Stimulated activated CD4-positive, alpha-beta T cell treated with anti-CD3 and anti-CD28 coated beads, Interleukin-12 subunit alpha, Interleukin-12 subunit beta, amount 100 ng/mL, for 48 hours (primary cell): ENCODE data around the gene LRRK1.

ENCODE experiments used
- DNase-seq, 3 donors: peaks; one replicate each; pipeline ENCODE4 v3.0.0-alpha.2; 2020; ENCODE audit warnings: low read depth in 2 of 3, low spot score in 1 of 3

The LRRK1 gene

DNA sequence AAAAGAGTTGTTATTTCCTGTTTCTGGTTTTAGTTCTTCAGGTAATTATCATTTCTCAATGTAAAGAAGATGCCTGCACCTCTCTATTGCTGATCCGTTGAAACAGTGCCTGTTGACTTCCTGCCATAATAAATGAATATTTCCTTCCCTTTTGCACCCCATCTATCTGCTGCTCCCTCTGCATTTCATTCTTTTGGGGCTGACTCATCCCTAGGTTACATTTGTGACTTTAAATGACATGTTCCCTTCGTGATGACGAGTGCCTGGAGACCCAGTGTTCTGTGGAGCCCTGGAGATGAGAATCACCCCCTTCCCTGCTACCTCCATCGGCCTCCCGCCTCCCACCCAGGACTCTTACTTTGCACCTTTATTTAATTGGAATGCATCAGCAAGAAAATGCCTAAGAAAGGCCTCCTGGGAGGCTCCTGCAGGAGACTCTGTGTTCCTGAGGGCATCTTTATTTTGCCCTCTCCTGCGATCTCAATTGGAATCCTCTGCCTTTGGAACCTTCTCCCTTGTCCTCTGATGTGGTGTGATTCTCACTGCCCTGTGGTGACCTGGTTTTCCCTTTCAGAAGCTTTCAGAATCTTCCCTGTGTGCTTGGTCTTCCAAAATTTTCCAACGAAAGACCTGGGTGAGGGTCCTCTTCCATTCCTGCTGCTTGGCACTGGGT, 13.7 kb downstream of the LRRK1 start:
- DNase-seq, result no peak

DNA sequence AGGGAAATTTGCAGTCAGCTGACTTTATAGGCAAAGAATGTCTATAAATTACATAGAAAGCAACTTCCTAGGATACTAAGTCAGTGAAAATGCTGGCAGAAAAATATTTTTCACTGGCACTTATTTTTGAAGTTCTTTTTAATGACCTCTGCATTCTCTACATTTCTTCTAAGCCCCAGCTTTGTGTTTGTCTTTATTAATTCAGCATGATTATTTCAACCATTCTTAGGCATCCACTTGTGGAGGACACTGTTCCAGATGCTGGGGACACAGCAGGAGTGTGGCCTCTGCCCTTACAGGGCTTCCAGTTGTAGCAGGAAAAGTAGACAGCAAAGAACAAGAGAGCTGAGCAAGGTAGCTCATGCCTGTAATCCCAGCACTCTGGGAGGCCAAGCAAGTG, 15.0 kb downstream of the LRRK1 start:
- no peak for DNase-seq

- no peak for DNase-seq
Measured at GRCh38 chr15:100934726-100935125, 15.6 kb downstream of the LRRK1 start.

DNA sequence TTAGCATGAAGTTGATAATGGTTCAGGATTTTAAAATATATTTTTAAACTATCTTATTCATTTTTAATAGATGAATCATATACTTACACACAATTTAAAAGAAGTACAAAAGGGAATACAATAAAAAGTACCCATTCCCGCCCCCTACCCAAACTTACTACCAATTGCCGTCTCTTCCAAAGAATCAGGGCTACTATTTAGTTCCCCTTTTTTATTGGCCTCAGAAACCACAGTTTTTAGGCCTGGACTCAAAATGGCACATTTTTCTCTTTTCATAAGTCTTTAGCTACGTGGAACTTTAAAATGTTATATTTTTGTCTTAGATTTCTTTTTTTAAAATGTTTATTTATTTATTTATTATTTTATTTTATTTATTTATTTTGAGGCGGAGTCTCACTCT, 18.0 kb downstream of the LRRK1 start:
- no peak for DNase-seq

DNA sequence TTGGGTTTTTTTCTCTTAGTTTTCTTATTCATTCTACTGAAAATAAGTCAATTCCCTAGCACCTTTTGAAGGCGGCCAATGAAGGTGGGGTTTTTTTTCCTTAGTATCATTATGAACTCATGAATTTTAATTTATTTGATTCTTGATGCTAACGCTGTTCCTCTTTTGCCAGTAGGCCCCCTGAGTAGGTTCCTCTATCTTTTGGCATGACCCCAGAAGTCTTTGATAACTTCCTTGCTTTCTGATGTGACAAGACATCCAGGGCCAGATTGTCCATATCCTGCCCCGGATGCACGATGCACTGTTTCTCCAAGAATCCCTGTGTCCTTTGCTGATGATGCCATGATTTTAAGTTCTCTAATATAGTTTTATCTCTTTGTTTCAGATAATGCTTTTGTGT, 20.6 kb downstream of the LRRK1 start:
- no peak for DNase-seq

- DNase-seq, result no peak
Measured at GRCh38 chr15:100940767-100941379, 21.7 kb downstream of the LRRK1 start.

- no peak for DNase-seq
Measured at GRCh38 chr15:100941536-100941935, 22.4 kb downstream of the LRRK1 start.

DNA sequence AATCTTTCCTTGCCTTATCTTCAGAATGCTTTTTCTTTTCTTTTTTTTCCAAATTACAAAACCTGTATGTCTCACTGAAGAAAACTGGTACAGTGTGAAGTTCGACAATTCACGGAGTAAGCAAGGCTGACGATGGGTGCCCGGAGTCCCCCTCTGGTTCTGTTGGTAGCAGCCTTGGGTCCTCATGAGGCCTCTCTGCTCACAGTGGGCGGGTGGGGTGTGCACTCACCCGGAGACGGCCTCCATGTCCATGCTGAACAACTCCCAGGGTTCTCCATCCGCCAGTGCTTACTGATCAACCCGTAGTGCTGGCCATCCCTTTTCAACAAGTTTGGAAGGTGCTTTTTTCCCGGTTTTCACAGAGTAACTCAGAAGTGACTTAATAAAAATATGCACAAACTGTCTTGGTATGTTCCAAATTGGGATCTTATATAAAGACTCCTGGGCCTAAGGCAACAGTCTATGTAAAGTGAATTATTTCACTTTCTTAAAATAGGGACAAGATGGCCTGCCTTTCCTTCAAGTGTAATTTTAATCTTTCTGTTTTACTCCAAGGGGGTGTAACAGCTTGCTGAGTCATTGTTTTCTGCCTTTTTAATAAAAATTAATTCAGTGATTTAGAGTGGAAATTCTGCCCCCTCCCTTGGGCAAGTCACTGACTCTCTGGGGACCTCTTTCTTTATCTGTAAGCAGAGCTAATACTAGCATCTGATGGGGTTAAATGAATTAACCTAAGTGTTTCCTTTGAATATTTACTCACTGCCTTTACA, 23.7 kb downstream of the LRRK1 start:
- DNase-seq, result no peak

- no peak for DNase-seq
Measured at GRCh38 chr15:100944244-100944895, 25.2 kb downstream of the LRRK1 start.

DNA sequence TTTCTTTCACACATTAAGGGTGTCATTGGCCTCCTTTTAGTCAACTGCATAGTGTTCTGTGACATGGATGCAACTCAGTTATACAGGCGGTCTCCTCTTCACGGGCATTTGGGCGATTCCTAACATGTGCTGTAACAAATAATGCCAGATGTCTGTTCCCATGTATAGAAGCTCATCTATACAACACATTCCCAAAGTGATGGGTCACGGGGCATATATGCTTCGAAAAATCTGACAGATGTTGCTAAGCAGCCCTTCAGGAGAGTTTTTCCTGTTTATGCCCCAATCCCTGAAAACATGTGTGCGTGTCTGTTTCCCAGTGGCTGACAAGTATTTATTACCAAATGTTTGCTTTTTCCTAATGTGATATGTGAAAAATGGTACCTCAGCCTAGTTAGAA, 25.8 kb downstream of the LRRK1 start:
- DNase-seq, result no peak

- DNase-seq, result no peak
Measured at GRCh38 chr15:100947760-100948429, 28.7 kb downstream of the LRRK1 start.

DNA sequence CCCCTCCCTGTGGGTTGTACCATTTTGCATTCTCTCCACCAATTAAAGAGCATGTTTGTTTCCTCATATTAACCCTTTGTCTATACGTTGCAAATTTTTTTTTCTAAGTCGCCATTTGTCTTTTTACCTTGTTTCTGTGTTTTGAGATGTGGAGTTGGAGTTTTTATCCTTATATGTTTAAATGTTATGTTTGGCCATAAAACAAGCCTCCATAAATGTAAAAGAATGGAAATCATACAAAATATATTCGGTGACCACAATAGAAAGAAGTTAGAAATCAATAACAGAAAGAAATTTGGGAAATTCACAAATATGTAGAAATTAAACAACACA, 29.2 kb downstream of the LRRK1 start:
- no peak for DNase-seq

DNA sequence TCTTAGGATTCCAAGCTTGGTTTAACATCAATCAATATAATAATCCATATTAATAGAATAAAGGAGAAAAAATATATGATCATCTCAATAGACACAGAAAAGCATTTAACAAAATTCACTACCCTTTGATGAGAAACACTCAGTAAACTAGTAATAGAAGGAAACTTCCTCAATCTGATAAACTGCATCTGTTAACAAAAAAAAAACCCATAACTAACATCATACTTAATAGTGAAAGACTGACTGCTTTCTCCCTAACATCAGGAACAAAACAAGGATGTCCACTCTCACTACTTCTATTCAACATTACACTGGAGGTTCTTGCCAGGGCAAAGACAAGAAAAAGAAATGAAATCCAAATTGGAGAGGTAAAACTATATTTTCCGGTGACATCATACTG, 30.5 kb downstream of the LRRK1 start:
- no peak for DNase-seq

DNA sequence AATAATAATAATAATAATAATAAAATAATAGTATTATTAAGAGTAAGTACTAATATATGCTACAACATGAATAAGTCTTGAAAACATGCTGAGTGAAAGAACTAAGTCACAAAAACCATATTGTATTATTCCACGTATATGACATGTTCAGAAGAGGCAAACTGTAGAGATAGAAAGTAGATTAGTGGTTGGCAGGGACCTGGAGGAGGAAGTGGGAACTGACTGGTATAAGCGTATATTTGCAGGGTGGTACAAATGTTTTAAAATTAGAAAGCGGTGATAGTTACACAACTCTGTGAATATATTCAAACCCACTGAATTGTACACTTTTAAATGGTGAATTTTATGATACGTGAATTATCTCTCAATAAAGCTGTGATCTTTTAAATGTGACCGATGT, 32.8 kb downstream of the LRRK1 start:
- DNase-seq, result no peak

- no peak for DNase-seq
Measured at GRCh38 chr15:100952566-100952965, 33.4 kb downstream of the LRRK1 start.

DNA sequence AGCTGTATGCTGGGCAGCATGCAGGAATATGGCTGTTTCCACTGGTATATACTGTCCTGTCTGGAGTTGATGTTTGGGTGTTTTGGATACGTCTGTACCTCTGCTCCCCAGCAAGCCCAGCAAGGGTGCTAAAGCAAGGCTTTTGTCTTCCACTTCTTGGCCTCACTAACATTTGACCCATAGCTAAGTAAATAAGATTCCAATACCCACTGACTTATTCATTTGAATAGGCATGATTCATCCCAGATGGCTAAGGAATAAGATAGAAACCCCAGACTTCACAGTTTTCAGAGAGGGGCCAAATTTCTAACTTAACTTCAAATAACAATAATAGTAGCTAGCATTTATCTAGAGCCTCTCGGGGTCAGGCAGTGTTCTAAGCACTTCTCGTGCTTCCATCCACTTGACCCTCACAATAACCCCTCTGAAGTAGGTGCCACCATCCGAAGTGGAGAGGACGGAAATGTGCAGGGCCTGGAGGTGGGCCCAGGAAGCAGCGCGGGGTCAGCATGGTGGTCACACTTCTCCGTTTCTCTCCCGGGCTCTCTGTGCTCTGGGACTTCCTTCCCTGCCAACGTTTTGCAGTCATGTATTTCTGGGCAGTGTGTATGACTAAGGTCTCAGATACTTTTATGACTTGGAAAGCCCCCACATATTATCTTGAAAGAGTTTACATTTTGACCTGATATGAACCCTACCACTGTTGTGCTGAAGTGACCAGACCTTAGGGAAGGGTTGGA, 39.3 kb downstream of the LRRK1 start:
- no peak for DNase-seq

DNA sequence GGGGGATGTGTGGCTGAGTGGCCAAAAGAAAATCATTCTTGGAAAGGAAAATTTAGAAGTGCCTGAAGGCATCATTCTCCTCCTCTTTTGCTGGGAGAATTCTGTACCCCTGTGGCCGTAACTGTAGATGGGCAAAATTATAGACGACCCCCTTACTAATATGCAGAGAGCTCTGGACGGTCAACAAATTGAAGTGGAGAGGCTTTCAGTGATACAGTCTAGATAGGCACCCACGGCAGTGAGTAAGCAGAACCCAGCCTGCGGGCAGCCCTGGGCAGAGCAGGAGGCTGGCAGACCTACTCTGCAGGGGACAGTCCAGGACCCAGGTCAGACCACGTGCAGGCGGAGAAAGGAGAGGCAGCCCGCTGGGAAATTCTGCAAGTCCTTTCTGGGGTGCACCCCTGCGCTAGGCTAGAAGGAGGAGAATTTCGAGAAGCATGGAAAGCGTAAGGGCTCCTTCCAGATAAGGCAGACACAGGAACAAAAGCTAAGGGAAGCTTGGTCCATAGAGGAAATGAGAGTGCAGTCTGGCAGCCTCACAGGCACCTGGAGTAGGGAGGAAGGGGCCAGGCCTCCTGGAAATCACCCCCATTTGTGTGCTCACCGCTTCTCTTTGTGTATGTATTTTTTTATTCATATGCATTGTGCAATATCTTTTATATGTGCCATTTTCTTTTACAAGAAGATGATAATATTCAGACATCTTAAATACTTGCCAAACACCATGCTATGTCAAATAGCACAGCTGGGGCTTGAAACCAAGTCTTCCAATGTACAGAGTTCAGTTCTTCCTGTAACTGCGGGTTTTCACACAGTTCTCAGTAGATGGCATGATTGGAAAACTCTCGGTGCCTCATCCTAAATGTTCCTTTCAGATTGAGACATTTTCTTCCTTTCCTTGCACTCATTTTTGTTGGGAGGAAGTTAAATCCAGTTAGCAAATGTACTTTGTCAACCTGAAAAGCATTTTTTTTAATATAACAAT, 40.2 kb downstream of the LRRK1 start:
- DNase-seq, result no peak

GRCh38 chr15:100966997-100967396, 47.8 kb downstream of the LRRK1 start:
- no peak for DNase-seq

DNA sequence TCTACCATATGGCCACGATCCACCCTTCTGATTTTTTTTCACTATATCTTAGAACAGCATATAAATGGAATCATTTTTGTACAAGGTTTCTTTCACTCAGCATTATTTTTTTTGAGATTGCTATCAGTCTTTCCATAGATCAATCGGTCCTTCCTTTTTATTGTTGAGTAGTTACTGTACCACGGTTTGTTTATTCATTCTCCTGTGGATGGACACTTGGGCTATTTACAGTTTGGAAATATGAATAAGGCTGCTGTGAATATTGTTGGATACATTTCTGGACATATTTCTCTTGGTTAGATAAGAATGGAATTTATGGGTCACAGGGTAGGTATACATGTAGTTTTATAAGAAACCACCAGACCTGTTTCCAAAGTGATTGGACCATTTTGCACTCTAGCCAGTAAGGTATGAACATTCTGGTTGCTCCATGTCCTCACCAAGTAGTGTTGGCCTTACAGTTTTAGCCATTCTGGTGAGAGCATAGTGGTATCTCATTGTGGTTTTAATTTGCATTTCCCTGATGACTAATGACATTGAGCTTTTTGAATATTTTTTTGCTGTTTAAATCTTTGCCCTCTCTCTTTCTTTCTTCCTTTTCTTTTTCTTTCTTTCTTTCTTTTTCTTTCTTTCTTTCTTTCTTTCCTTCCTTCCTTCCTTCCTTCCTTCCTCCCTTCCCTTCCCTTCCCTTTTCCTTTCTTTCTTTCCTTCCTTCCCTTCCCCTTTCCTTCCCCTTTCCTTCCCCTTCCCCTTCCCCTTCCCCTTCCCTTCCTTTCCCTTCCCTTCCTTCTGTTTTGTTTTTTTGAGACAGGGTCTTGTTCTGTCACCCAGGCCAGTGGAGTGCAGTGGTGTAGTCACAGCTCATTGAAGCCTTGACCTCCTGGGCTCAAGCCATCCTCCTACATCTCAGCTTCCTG, 49.2 kb downstream of the LRRK1 start:
- DNase-seq, result no peak
